Measurements from ENCODE around the gene CTSS. TPM values are rescaled to one million over a fixed set of nuclear protein-coding genes. Genes with fewer than 3 reads are reported as not detected.

CTSS gene
- total RNA-seq (2014; rRNA removed; shearing (Covaris generic)) = 38.7 and 47.4 TPM in 2 replicates
- total RNA-seq (2022) = 40.6 and 42.6 TPM in 2 replicates
- Bru-seq, nascent RNA = percentile 81 among the genes with signal in this experiment
- BruChase-seq, experiment 1, labeled RNA remaining after a 6-hour chase = percentile 73 among the genes with signal in this experiment
- BruChase-seq, experiment 2, labeled RNA remaining after a 2-hour chase = percentile 79 among the genes with signal in this experiment
- long read RNA-seq, full-length matches to known transcripts = 51 of 60 reads
- long read RNA-seq, partial matches to known transcripts = 1 of 60 reads
- long read RNA-seq, other reads (novel, unspliced or antisense) = 8 of 60 reads

- no peaks in the 10 kb centered on the region for H3K9me2 ChIP-seq (ENCODE audit: insufficient read depth, low read length)
Observed at GRCh38 chr1:150765296-150765976, at the start of gene CTSS. Gene CTSS (minus strand): TSS chr1:150765778. CDS start chr1:150764763, 1,015 bp downstream.

GRCh38 chr1:150813028-150813707 is 47.6 kb upstream of the CTSS start:
- intact Hi-C loops (cut with micrococcal nuclease; ENCODE audit: unreplicated experiment) = loop anchor here (1.0 kb wide), 1 partner anchor 252 kb away; no protein-coding TSS in a partner anchor
- ChIA-PET POLR2A (interaction anchor here (0.6 to 0.8 kb wide), 4 partner anchors 9 to 163 kb away, joined by 3 to 5 read pairs (median 3); no protein-coding TSS in a partner anchor), CTCF (ENCODE audit: unreplicated experiment) (interaction anchor here (0.5 kb wide), 1 partner anchor 395 kb away, joined by 3 read pairs; no protein-coding TSS in a partner anchor)
- no peak overlapping the region for H3K4me3 ChIP-seq (ENCODE audit: low read depth, low read length, poor library complexity, severe bottlenecking)
- peaks cover 59% of the 10 kb centered on the region for H3K36me3 ChIP-seq (ENCODE audit: insufficient read depth, low read length)
- H3K9me3 ChIP-seq (ENCODE audit: low read length) = no peaks in the 10 kb centered on the region
- H4K20me1 ChIP-seq (ENCODE audit: insufficient read depth, low read length) = no peaks in the 10 kb centered on the region
- H3K4me1 ChIP-seq (ENCODE audit: insufficient read depth, low read length, poor library complexity, severe bottlenecking) = no peaks in the 10 kb centered on the region
- H3K4me2 ChIP-seq (ENCODE audit: low read length) = no peak overlapping the region
- peak; percentile 36 for DNase-seq (ENCODE audit: low spot score)
- no peak overlapping the region for H3K27ac ChIP-seq (ENCODE audit: low read depth, low read length, poor library complexity, severe bottlenecking)
- H2AFZ ChIP-seq (ENCODE audit: low read length) = no peak overlapping the region
- H3K79me2 ChIP-seq (ENCODE audit: insufficient read depth, low read depth, low read length) = no peaks in the 10 kb centered on the region
- H3K9me2 ChIP-seq (ENCODE audit: insufficient read depth, low read length) = no peaks in the 10 kb centered on the region
- no TSS peak for BruUV-seq (replicated peaks)
- TF ChIP-seq EZH2phosphoT487 (IDR thresholded peaks at IDR 0.05; ENCODE audit: borderline replicate concordance, low read depth, low read length) (no peak), CTCF (conservative IDR thresholded peaks at IDR 0.05; ENCODE audit: low read length) (peak; percentile 75)

More at GRCh38 chr1:150765296-150765976, at the start of gene CTSS:
- TSS peak; percentile 77 for BruUV-seq (replicated peaks)
- Histone ChIP-seq H2AFZ (ENCODE audit: low read length) (peak within 1 kb of the TSS; percentile 94), H3K9me3 (ENCODE audit: low read length) (peaks cover 10% of the 10 kb centered on the region; the same call in 1 of the 2 replicates), H3K4me2 (ENCODE audit: low read length) (peak within 1 kb of the TSS; percentile 84), H4K20me1 (ENCODE audit: insufficient read depth, low read length) (no peaks in the 10 kb centered on the region), H3K27ac (ENCODE audit: low read depth, low read length, poor library complexity, severe bottlenecking) (peak within 1 kb of the TSS; percentile 80), H3K4me3 (ENCODE audit: low read depth, low read length, poor library complexity, severe bottlenecking) (peak within 1 kb of the TSS; percentile 87), H3K36me3 (ENCODE audit: insufficient read depth, low read length) (peaks cover 28% of the 10 kb centered on the region), H3K79me2 (ENCODE audit: insufficient read depth, low read depth, low read length) (peaks cover 52% of the 10 kb centered on the region), H3K4me1 (ENCODE audit: insufficient read depth, low read length, poor library complexity, severe bottlenecking) (peaks cover 46% of the 10 kb centered on the region)
- CTCF ChIA-PET (ENCODE audit: unreplicated experiment) = no interaction called here
- intact Hi-C loops (cut with micrococcal nuclease; ENCODE audit: unreplicated experiment) = loop anchor here (1.0 to 5.0 kb wide), 2 partner anchors 157 to 203 kb away; no protein-coding TSS in a partner anchor
- TF ChIP-seq CTCF (conservative IDR thresholded peaks at IDR 0.05; ENCODE audit: low read length) (no peak), EZH2phosphoT487 (IDR thresholded peaks at IDR 0.05; ENCODE audit: borderline replicate concordance, low read depth, low read length) (no peak)
- POLR2A ChIA-PET = interaction anchor here (0.5 to 2.2 kb wide), 10 partner anchors 8 to 363 kb away, joined by 3 to 9 read pairs (median 4); partner anchors contain the start of gene GOLPH3L
- DNase-seq (ENCODE audit: low spot score) = peak; percentile 88

All from OCI-LY7 (cell line).